ENCODE data around the gene GTF3C2.

GRCh38 chr2:27376866-27377617, 20.5 kb upstream of the GTF3C2 start:
- TF ChIP-seq CTCF (IDR thresholded peaks at IDR 0.05 in 8 of 11, conservative IDR thresholded peaks at IDR 0.05 in 3 of 11) (no peak), POLR2A (IDR thresholded peaks at IDR 0.05) (no peak), POLR2AphosphoS5 (IDR thresholded peaks at IDR 0.05) (no peak)

Measured in spleen (tissue), 7 donors.